Kidney epithelial cell (primary cell): ENCODE measurements around the gene INS. TPM values are rescaled to one million over a fixed set of nuclear protein-coding genes. Genes with fewer than 3 reads are reported as not detected.
A peak's percentile ranks its signal among the peaks of the same experiment; 100 is the strongest.

Experiments used
- DNase-seq: peaks from one replicate; pipeline ENCODE4 v3.0.0-alpha.2; 2010; ENCODE audit warnings: low read depth
- H3K27me3 ChIP-seq: 2 replicates; pipeline ENCODE4 v1.6.0; 2011; ENCODE audit warnings: low read length; ENCODE audit not compliant: control insufficient read depth, insufficient read depth
- H3K36me3 ChIP-seq: 2 replicates; pipeline ENCODE4 v1.5.1; 2011; ENCODE audit warnings: low read length; ENCODE audit not compliant: control insufficient read depth, insufficient read depth
- H3K4me3 ChIP-seq: 2 replicates; pipeline ENCODE4 v1.5.1; 2011; ENCODE audit warnings: low read depth, mild to moderate bottlenecking, control low read depth, low read length
- CTCF ChIP-seq: IDR thresholded peaks from 2 replicates; pipeline ENCODE4 v1.5.1; 2011; ENCODE audit warnings: mild to moderate bottlenecking, moderate library complexity, low read length, control low read depth, inconsistent platforms; ENCODE audit not compliant: insufficient read depth, poor library complexity, severe bottlenecking
- total RNA-seq: library from RNA; depleted of rRNA; stranded (reverse); fragments of >200 nt; gene quantifications from 2 replicates; pipeline ENCODE4 v1.2.3, GENCODE V29; 2015

The INS gene
- total RNA-seq, 1 donor from 2014 or later = not detected

- H3K27me3 ChIP-seq = peaks cover 3% of the 10 kb centered on the region
- no peak for DNase-seq
- TF ChIP-seq CTCF = no peak
- H3K4me3 ChIP-seq = no peak overlapping the region
- H3K36me3 ChIP-seq = no peaks in the 10 kb centered on the region
Measured at GRCh38 chr11:2169005-2169378, 8.0 kb upstream of the INS start.

GRCh38 chr11:2168286-2169004 lies 7.4 kb upstream of the INS start:
- H3K36me3 ChIP-seq = no peaks in the 10 kb centered on the region
- peaks cover 3% of the 10 kb centered on the region for H3K27me3 ChIP-seq
- no peak for TF ChIP-seq CTCF
- no peak overlapping the region for H3K4me3 ChIP-seq
- DNase-seq = no peak

GRCh38 chr11:2167141-2168045 lies 6.4 kb upstream of the INS start:
- no peaks in the 10 kb centered on the region for H3K36me3 ChIP-seq
- H3K4me3 ChIP-seq = no peak overlapping the region
- TF ChIP-seq CTCF = no peak
- DNase-seq = no peak
- peaks cover 4% of the 10 kb centered on the region for H3K27me3 ChIP-seq

- H3K36me3 ChIP-seq = no peaks in the 10 kb centered on the region
- no peak overlapping the region for H3K4me3 ChIP-seq
- no peak for DNase-seq
- peaks cover 6% of the 10 kb centered on the region for H3K27me3 ChIP-seq
- TF ChIP-seq CTCF = peak; percentile 62
Measured at GRCh38 chr11:2166091-2166851, 5.3 kb upstream of the INS start.

GRCh38 chr11:2165571-2165970 lies 4.6 kb upstream of the INS start:
- H3K27me3 ChIP-seq = peaks cover 10% of the 10 kb centered on the region
- no peak for DNase-seq
- no peak overlapping the region for H3K4me3 ChIP-seq
- no peak for TF ChIP-seq CTCF
- H3K36me3 ChIP-seq = no peaks in the 10 kb centered on the region
